HG02798 (cell line): ENCODE results near the gene ARHGAP10.

ENCODE experiments used
- ATAC-seq: cut with Tn5 transposase; IDR thresholded peaks from one replicate; pipeline ENCODE4 v1.9.1; 2021; ENCODE audit warnings: mild to moderate bottlenecking; ENCODE audit not compliant: unreplicated experiment, poor library complexity

ARHGAP10 gene

GRCh38 chr4:148006001-148006400, 274.1 kb downstream of the ARHGAP10 start:
- ATAC-seq: no peak

- ATAC-seq: no peak
Measured at GRCh38 chr4:148007314-148007760, 275.4 kb downstream of the ARHGAP10 start.

GRCh38 chr4:148007792-148008191, 275.9 kb downstream of the ARHGAP10 start:
- ATAC-seq: no peak

GRCh38 chr4:148015058-148015457, 283.2 kb downstream of the ARHGAP10 start:
- no peak for ATAC-seq

GRCh38 chr4:148015468-148015867, 283.6 kb downstream of the ARHGAP10 start:
- ATAC-seq: no peak

GRCh38 chr4:148016063-148016637, 284.3 kb downstream of the ARHGAP10 start:
- no peak for ATAC-seq

- ATAC-seq: no peak
Measured at GRCh38 chr4:148017801-148018200, 285.9 kb downstream of the ARHGAP10 start.

- no peak for ATAC-seq
Measured at GRCh38 chr4:148021686-148022085, 289.8 kb downstream of the ARHGAP10 start.

- ATAC-seq: no peak
Measured at GRCh38 chr4:148022975-148023374, 291.1 kb downstream of the ARHGAP10 start.

- ATAC-seq: no peak
Measured at GRCh38 chr4:148023512-148024181, 291.8 kb downstream of the ARHGAP10 start.

- ATAC-seq: no peak
Measured at GRCh38 chr4:148025981-148026380, 294.1 kb downstream of the ARHGAP10 start.

GRCh38 chr4:148027201-148027600, 295.3 kb downstream of the ARHGAP10 start:
- no peak for ATAC-seq

- no peak for ATAC-seq
Measured at GRCh38 chr4:148029781-148030180, 297.9 kb downstream of the ARHGAP10 start.

GRCh38 chr4:148030193-148030873, 298.4 kb downstream of the ARHGAP10 start:
- no peak for ATAC-seq

GRCh38 chr4:148034813-148035212, 302.9 kb downstream of the ARHGAP10 start:
- ATAC-seq: no peak

GRCh38 chr4:148041606-148042329, 309.9 kb downstream of the ARHGAP10 start:
- no peak for ATAC-seq

- peak; percentile 1 for ATAC-seq
Measured at GRCh38 chr4:148044089-148044911, 312.4 kb downstream of the ARHGAP10 start.

GRCh38 chr4:148044912-148045352, 313.0 kb downstream of the ARHGAP10 start:
- peak; percentile 93 for ATAC-seq

GRCh38 chr4:148048598-148048997, 316.7 kb downstream of the ARHGAP10 start:
- no peak for ATAC-seq

GRCh38 chr4:148051403-148051802, 319.5 kb downstream of the ARHGAP10 start:
- ATAC-seq: no peak
